ENCODE data around the gene FOXA3.

DNA sequence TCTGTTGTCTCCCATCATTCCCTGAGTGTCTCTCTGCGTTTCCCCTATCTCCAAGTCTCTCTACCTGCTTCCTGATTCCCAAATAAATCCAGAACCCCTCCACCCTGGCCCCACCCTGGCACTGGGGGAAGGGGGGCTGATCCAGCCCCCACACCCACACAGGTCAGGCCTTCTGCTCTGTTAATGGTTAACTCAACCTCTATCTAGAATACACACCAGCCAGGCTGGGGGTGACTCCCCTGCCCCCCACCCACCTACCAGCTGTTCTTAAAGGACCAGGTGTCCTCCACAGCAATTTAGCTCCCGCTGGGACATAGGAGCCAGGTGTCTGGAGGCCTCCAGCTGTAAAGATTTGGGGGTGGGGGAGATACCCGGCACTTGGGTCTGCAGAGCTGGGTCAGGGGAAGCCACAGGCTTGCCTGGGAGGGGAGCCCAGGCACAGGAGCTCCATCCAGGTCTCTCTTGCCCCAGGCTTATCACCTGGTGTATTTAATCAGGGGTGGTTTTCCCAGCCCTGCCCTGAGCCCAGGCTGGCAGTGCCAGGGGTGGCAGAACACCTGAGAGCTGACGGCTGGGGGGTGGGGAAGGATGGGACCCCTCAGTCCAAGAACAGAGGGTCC lies 17.9 kb downstream of the FOXA3 start:
- TF ChIP-seq ZFP30 (CRISPR knock-in tag; IDR thresholded peaks at IDR 0.05) (no peak), BACH2 (CRISPR knock-in tag; IDR thresholded peaks at IDR 0.05; ENCODE audit: borderline replicate concordance) (no peak), CSDC2 (CRISPR knock-in tag; IDR thresholded peaks at IDR 0.05) (no peak), ZNF8 (CRISPR knock-in tag; IDR thresholded peaks at IDR 0.05) (no peak), ZFP3 (CRISPR knock-in tag; IDR thresholded peaks at IDR 0.05) (no peak), ESRRG (CRISPR knock-in tag; IDR thresholded peaks at IDR 0.05) (no peak), TCF4 (CRISPR knock-in tag; IDR thresholded peaks at IDR 0.05; ENCODE audit: borderline replicate concordance) (no peak), ZNF70 (CRISPR knock-in tag; IDR thresholded peaks at IDR 0.05) (no peak), GLIS3 (CRISPR knock-in tag; IDR thresholded peaks at IDR 0.05) (no peak), RARB (CRISPR knock-in tag; IDR thresholded peaks at IDR 0.05) (no peak), ZC3H10 (CRISPR knock-in tag; IDR thresholded peaks at IDR 0.05) (no peak)
- TF ChIP-seq, protein P1, sequence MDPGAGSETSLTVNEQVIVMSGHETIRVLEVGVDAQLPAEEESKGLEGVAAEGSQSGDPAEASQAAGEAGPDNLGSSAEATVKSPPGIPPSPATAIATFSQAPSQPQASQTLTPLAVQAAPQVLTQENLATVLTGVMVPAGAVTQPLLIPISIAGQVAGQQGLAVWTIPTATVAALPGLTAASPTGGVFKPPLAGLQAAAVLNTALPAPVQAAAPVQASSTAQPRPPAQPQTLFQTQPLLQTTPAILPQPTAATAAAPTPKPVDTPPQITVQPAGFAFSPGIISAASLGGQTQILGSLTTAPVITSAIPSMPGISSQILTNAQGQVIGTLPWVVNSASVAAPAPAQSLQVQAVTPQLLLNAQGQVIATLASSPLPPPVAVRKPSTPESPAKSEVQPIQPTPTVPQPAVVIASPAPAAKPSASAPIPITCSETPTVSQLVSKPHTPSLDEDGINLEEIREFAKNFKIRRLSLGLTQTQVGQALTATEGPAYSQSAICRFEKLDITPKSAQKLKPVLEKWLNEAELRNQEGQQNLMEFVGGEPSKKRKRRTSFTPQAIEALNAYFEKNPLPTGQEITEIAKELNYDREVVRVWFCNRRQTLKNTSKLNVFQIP (CRISPR knock-in tag; IDR thresholded peaks at IDR 0.05; ENCODE audit: borderline replicate concordance, low read depth): no peak
- TF ChIP-seq, protein P2, sequence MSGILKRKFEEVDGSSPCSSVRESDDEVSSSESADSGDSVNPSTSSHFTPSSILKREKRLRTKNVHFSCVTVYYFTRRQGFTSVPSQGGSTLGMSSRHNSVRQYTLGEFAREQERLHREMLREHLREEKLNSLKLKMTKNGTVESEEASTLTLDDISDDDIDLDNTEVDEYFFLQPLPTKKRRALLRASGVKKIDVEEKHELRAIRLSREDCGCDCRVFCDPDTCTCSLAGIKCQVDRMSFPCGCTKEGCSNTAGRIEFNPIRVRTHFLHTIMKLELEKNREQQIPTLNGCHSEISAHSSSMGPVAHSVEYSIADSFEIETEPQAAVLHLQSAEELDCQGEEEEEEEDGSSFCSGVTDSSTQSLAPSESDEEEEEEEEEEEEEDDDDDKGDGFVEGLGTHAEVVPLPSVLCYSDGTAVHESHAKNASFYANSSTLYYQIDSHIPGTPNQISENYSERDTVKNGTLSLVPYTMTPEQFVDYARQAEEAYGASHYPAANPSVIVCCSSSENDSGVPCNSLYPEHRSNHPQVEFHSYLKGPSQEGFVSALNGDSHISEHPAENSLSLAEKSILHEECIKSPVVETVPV (CRISPR knock-in tag; IDR thresholded peaks at IDR 0.05): no peak
- TF ChIP-seq, protein P3, sequence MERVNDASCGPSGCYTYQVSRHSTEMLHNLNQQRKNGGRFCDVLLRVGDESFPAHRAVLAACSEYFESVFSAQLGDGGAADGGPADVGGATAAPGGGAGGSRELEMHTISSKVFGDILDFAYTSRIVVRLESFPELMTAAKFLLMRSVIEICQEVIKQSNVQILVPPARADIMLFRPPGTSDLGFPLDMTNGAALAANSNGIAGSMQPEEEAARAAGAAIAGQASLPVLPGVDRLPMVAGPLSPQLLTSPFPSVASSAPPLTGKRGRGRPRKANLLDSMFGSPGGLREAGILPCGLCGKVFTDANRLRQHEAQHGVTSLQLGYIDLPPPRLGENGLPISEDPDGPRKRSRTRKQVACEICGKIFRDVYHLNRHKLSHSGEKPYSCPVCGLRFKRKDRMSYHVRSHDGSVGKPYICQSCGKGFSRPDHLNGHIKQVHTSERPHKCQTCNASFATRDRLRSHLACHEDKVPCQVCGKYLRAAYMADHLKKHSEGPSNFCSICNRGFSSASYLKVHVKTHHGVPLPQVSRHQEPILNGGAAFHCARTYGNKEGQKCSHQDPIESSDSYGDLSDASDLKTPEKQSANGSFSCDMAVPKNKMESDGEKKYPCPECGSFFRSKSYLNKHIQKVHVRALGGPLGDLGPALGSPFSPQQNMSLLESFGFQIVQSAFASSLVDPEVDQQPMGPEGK (CRISPR knock-in tag; IDR thresholded peaks at IDR 0.05; ENCODE audit: borderline replicate concordance): no peak
